Smooth muscle cell (in vitro differentiated cells): ENCODE results near the gene ANKRD52. TPM values are rescaled to one million over a fixed set of nuclear protein-coding genes. Genes with fewer than 3 reads are reported as not detected.

Experiments
- DNase-seq: peaks from one replicate; lab custom pipeline; 2025; ENCODE audit not compliant: unreplicated experiment; lab: John Stamatoyannopoulos, UW
- H2AFZ ChIP-seq: fragments of 200-600 bp; sonication (generic); 2 replicates; pipeline ENCODE4 v1.6.0; 2016; ENCODE audit warnings: antibody characterized with exemption, low read depth, mild to moderate bottlenecking
- H3F3A ChIP-seq: fragments of 200-600 bp; sonication (generic); 2 replicates; pipeline ENCODE4 v1.6.0; 2017; ENCODE audit warnings: antibody characterized with exemption, low read depth
- H3K27ac ChIP-seq: fragments of 200-600 bp; sonication (generic); 2 replicates; pipeline ENCODE4 v1.5.1; 2016; ENCODE audit warnings: low read depth, mild to moderate bottlenecking
- H3K27me3 ChIP-seq: fragments of 200-600 bp; sonication (generic); 2 replicates; pipeline ENCODE4 v1.6.1; 2016; ENCODE audit warnings: low read depth, mild to moderate bottlenecking
- H3K36me3 ChIP-seq: fragments of 200-600 bp; sonication (generic); 2 replicates; pipeline ENCODE4 v1.5.1; 2016; ENCODE audit warnings: low read depth
- H3K4me1 ChIP-seq: fragments of 200-600 bp; sonication (generic); 2 replicates; pipeline ENCODE4 v1.5.1; 2016; ENCODE audit warnings: low read depth
- H3K4me2 ChIP-seq: fragments of 200-600 bp; sonication (generic); 2 replicates; pipeline ENCODE4 v1.6.0; 2016; ENCODE audit warnings: mild to moderate bottlenecking
- H3K4me3 ChIP-seq: fragments of 200-600 bp; sonication (generic); 2 replicates; pipeline ENCODE4 v1.5.1; 2016; ENCODE audit warnings: mild to moderate bottlenecking
- H3K79me2 ChIP-seq: fragments of 200-600 bp; sonication (generic); 2 replicates; pipeline ENCODE4 v1.6.0; 2016; ENCODE audit warnings: low read depth, mild to moderate bottlenecking
- H3K9ac ChIP-seq: fragments of 200-600 bp; sonication (generic); 2 replicates; pipeline ENCODE4 v1.6.0; 2016; ENCODE audit warnings: low read depth
- H3K9me3 ChIP-seq: fragments of 200-600 bp; sonication (generic); replicated peaks from 2 replicates; pipeline ENCODE4 v1.5.1; 2016; ENCODE audit warnings: low read depth
- H4K20me1 ChIP-seq: fragments of 200-600 bp; sonication (generic); 2 replicates; pipeline ENCODE4 v1.6.0; 2016; ENCODE audit warnings: low read depth
- WGBS: methylation state at CpG from one replicate; pipeline ENCODE4 v1.1.7; 2016; ENCODE audit warnings: low lambda C conversion rate; 5-methylcytosine and 5-hydroxymethylcytosine counted together
- polyA plus RNA-seq: library from polyadenylated mRNA; unstranded; fragments of >200 nt; fragmentation: Nextera tagmentation; extraction: Ambion mirVana; gene quantifications from 2 replicates; pipeline ENCODE4 v1.2.1, GENCODE V29; 2016
- total RNA-seq: library from RNA; depleted of rRNA; stranded (reverse); fragments of >200 nt; gene quantifications from 2 replicates; pipeline ENCODE4 v1.2.3, GENCODE V29; 2014
- TF ChIP-seq, protein P1 (sequence below): fragments of 200-600 bp; sonication (generic); IDR thresholded peaks from 2 replicates; pipeline ENCODE4 v1.5.1; 2017; ENCODE audit warnings: borderline replicate concordance, mild to moderate bottlenecking, antibody characterized with exemption; ENCODE audit not compliant: insufficient read depth, poor library complexity, severe bottlenecking

Gene ANKRD52
- total and polyA plus RNA-seq, 2 experiments from 2014 or later = 32.5 to 49.9 TPM

DNA sequence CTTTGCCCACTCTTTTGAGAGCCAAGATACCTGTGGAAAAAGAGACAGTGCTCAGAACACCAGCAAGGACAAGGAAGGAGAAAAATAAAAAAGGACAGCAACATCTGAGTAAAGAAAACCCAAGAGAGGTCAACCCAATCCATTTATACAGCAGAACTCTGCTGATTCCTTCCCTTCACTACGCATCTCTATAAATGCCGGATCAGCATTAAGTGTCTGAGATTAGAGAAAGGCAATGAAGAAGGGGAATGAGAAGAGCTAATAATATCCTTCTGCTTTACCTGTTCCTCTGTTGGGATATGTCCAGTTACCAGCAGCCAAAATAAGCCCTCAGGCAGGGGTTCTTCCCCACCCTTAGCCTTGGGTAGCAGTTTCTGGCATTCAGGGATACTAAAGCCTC lies 24.4 kb upstream of the ANKRD52 start:
- TF ChIP-seq, protein P1, sequence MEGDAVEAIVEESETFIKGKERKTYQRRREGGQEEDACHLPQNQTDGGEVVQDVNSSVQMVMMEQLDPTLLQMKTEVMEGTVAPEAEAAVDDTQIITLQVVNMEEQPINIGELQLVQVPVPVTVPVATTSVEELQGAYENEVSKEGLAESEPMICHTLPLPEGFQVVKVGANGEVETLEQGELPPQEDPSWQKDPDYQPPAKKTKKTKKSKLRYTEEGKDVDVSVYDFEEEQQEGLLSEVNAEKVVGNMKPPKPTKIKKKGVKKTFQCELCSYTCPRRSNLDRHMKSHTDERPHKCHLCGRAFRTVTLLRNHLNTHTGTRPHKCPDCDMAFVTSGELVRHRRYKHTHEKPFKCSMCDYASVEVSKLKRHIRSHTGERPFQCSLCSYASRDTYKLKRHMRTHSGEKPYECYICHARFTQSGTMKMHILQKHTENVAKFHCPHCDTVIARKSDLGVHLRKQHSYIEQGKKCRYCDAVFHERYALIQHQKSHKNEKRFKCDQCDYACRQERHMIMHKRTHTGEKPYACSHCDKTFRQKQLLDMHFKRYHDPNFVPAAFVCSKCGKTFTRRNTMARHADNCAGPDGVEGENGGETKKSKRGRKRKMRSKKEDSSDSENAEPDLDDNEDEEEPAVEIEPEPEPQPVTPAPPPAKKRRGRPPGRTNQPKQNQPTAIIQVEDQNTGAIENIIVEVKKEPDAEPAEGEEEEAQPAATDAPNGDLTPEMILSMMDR = no peak
- Histone ChIP-seq H3K4me1 (no peaks in the 10 kb centered on the region), H3K9ac (no peak overlapping the region), H3K4me2 (no peak overlapping the region), H3K27ac (no peak overlapping the region), H3F3A (no peaks in the 10 kb centered on the region), H3K79me2 (peaks cover 10% of the 10 kb centered on the region), H3K27me3 (no peaks in the 10 kb centered on the region), H2AFZ (no peak overlapping the region), H3K4me3 (no peak overlapping the region), H3K36me3 (peaks cover 36% of the 10 kb centered on the region), H4K20me1 (peaks cover 9% of the 10 kb centered on the region), H3K9me3 (no peaks in the 10 kb centered on the region)
- DNase-seq = no peak
- WGBS = 95% methylated on average over 2 of the region's 2 CpGs

DNA sequence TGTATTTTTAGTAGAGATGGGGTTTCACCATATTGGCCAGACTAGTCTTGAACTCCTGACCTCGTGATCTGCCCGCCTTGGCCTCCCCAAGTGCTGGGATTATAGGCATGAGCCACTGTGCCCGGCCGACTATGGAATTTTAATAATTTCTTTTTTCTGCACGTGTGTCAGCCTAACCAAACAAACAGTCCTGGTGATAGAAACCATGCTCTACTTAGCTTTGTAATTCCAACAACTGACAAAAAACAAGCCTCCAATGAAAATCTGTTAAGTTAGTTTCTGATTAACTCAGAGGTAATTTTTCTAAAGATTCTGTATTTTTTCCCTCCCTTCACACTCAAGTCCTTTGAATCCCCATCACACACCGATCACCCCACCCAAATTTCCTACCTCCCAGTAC lies 23.8 kb upstream of the ANKRD52 start:
- DNase-seq = no peak
- Histone ChIP-seq H2AFZ (no peak overlapping the region), H3K27ac (no peak overlapping the region), H3K4me1 (no peaks in the 10 kb centered on the region), H3K36me3 (peaks cover 36% of the 10 kb centered on the region), H3K4me3 (no peak overlapping the region), H3K27me3 (no peaks in the 10 kb centered on the region), H3F3A (no peaks in the 10 kb centered on the region), H3K4me2 (no peak overlapping the region), H3K79me2 (peaks cover 8% of the 10 kb centered on the region), H3K9me3 (no peaks in the 10 kb centered on the region), H4K20me1 (peaks cover 6% of the 10 kb centered on the region), H3K9ac (no peak overlapping the region)
- TF ChIP-seq, protein P1 = no peak
- 96% methylated on average over 6 of the region's 6 CpGs for WGBS

DNA sequence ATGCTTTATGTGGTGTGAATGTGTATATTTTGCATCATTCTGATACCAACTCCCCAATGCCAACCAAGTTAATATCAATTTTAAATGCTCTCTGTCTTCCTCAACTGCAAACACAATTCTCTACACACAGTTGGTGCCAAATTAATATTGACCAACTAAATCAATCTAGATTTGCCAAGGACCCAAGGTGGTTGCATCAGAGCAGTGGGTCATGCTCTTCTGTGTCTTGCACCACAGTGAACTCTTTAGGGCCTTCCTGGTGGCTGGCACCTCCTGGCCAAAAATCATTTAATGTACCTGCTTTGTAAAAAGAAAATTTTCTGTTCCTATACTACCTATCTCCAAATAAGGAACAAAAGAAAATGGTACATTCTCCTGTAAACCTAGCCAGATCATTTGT lies 22.7 kb upstream of the ANKRD52 start:
- H3K9ac ChIP-seq = no peak overlapping the region
- no peak overlapping the region for H3K4me2 ChIP-seq
- no peak overlapping the region for H3K27ac ChIP-seq
- no peaks in the 10 kb centered on the region for H3K27me3 ChIP-seq
- no peak overlapping the region for H2AFZ ChIP-seq
- no peak overlapping the region for H3K4me3 ChIP-seq
- DNase-seq = no peak
- no peaks in the 10 kb centered on the region for H3K9me3 ChIP-seq
- no peaks in the 10 kb centered on the region for H3F3A ChIP-seq
- TF ChIP-seq, protein P1 = no peak
- peaks cover 36% of the 10 kb centered on the region for H3K36me3 ChIP-seq
- no peaks in the 10 kb centered on the region for H3K4me1 ChIP-seq
- H3K79me2 ChIP-seq = peaks cover 4% of the 10 kb centered on the region
- H4K20me1 ChIP-seq = no peaks in the 10 kb centered on the region

DNA sequence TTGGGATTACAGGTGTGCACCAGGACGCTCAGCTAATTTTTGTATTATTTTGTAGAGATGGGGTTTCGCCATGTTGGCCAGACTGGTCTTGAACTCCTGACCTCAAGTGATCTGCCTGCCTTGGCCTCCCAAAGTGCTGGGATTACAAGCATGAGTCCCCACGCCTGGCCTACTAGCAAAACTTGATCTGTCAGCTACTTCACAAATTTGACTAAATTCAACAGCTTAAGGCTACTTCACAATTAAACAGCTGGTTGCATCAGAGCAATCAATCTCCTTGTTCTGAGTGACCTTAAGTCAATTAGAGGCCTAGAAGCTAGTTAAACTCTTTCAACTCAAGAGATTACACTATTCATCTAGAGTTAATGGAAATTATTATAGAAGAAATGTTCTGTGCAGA lies 20.7 kb upstream of the ANKRD52 start:
- TF ChIP-seq, protein P1 = no peak
- WGBS = 92% methylated on average over 3 of the region's 3 CpGs

More for the DNA sequence above, 20.7 kb upstream of the ANKRD52 start:
- Histone ChIP-seq H3K27me3 (no peaks in the 10 kb centered on the region), H3K4me2 (no peak overlapping the region), H3K4me3 (no peak overlapping the region), H4K20me1 (no peaks in the 10 kb centered on the region), H3K9ac (no peak overlapping the region), H3K27ac (no peak overlapping the region), H3F3A (no peaks in the 10 kb centered on the region), H3K36me3 (peaks cover 42% of the 10 kb centered on the region), H2AFZ (no peak overlapping the region), H3K9me3 (no peaks in the 10 kb centered on the region), H3K79me2 (no peaks in the 10 kb centered on the region), H3K4me1 (no peaks in the 10 kb centered on the region)
- DNase-seq = no peak
